GM19043 (cell line): ENCODE data around the gene TBC1D8.
A peak's percentile ranks its signal among the peaks of the same experiment; 100 is the strongest.

Experiments
- ATAC-seq: cut with Tn5 transposase; IDR thresholded peaks from one replicate; pipeline ENCODE4 v1.9.1; 2021; ENCODE audit warnings: low read depth; ENCODE audit not compliant: unreplicated experiment

Gene TBC1D8

DNA sequence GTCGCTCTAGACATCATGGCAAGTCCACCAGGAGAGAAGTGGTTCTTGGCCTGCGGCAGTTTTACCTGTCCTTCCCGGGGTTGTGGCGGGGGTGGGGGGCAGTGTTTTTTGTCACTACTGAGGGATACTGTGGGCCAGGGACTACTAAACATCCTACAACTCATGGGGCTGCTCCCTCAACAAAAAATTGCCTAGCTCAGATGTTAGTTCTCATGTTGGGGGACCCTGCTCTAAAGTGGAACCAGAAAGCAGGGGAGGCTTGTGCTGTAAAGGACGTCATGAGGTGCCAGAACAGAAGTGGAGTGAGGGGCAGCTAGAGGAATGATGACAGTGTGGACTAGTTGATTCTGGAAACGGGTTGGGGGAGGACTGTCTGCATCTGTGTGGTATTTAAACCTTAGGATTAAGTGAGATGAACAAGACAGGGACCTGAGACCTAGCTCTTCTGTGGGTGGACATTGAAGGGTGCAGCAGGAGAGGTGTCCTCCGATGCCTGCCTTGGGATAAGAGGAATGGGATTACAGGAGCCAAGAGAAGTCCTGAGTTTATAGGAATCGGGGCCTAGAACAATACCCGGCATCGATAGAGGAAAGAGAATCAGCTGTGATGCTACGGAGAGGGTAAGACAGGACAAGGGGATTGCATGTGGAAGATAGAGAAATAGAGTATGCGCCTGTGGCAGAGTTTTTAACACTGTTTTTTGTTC lies 146.4 kb downstream of the TBC1D8 start:
- no peak for ATAC-seq

DNA sequence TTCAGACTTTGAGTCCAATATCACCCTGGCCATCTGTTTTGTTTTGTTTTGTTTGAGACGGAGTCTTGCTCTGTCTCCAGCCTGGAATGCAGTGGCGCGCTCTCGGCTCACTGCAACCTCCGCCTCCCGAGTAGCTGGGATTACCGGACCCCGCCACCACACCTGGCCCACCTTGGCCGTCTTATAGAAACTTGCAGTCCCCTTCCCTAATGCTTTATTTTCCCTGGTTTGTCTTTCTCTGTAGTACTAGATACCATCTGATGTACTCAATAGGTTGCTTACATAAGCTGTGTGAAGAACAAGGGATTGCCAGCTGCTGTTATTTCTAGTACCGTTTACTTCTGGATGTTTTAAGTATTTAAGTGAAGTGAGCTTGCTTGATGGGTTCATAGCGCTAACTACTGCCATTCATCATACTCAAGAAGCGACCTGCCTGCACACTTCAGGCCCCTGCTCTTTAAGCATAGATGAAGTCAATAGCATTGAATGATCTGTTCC lies 147.9 kb downstream of the TBC1D8 start:
- ATAC-seq, result no peak

DNA sequence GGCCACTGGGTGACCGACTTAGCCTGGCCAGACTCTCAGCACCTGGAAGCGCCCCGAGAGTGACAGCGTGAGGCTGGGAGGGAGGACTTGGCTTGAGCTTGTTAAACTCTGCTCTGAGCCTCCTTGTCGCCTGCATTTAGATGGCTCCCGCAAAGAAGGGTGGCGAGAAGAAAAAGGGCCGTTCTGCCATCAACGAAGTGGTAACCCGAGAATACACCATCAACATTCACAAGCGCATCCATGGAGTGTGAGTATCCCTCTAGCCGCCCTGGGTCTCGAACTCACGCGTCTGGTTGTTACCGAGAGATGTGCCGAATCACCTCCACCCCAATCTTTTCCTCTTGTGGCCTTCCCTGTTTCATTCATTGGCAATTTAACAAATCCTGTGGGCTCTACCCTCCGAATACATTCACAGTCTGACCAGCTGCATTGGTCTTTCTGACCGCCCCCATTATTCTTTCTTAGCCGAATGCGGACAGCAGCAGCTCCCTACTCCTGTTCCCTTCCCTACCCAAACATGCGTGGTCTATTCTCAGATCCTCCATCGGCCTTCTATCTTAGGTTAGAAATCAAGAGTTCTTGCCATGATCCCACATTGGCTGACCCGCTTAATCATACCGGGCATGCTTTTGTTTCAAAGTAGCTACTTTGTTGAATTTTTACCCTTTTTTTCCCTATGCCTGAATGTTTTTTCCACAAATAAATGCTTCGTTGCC lies 148.5 kb downstream of the TBC1D8 start:
- no peak for ATAC-seq

DNA sequence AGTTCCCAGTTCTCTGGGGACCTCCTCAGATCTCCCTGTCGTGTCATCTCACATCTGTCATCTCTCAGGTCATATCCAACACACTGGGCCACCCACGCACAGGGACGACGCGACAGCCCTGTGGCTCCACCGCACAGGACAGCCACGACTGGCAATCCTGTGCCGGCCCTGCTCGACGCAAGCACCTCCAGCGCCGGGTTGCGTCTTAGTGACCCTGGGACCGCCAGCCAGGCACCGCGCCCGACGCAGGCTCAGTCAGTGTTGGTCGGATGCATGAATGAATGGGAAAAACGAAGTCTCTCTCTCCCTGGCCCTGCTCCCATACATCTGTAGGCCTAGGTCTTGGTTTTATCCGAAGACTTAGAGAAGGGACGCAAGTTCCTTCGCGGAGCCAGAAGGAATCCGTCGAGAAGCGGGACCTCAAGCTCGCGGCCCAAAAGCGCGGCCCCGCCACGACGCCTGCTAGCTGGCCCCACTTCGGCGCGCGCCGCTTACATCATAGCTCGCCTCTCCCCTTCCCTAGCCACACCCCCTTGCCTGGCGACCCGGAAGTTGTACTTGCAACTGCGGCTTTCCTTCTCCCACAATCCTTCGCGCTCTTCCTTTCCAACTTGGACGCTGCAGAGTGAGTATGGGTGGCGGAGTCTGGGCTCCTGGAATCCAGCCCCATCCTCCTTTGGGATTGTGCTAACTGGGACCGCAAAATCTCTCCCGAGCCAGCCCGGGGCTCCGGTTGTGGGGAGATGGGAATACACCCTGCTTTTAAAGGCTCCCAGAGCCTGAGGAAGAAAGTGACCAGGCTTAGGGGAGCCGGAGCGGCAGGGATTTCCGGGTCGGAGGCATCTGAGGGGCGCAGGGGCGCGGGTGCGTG lies 149.3 kb downstream of the TBC1D8 start, which contains the start of gene RPL31:
RPL31 (plus strand) TSS at position 599 of the 871 bp plus-strand sequence. CDS start 413 bp downstream, outside the sequence.
- ATAC-seq, result peak; percentile 98

DNA sequence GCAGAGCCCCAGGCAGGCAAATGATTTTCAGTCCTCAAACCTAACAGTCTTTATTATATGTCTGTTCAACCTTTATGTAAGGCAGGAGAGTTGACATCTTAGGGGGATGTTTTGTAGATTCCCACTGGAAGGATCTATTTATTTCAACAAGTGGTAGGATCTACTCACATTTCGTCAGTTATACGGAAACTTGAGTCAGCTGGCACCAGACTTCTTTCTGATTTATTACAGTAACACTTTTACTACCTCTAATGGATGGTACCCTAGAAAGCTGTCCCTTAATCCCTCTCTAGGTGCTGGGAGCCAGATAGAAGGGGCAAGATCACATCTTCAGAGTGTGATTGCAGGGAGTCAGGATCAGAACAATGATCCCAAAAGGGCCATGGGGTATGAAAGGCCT lies 151.2 kb downstream of the TBC1D8 start:
- no peak for ATAC-seq

DNA sequence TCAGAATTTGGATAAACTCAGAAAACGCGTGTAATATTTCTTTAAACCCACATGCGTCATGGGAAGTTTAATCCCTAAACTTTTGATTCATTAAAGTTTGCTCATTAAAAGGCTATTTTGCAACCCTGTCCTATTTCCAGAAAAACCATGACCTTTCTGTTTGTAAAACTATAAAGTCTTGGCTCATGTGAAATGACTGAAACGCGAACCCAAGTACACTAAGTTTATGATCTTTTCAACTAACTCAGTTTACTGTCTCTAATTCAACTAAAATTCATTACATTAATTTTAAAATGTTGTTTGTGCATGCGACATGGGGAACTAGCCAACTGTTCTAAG lies 153.0 kb downstream of the TBC1D8 start:
- ATAC-seq, result no peak

DNA sequence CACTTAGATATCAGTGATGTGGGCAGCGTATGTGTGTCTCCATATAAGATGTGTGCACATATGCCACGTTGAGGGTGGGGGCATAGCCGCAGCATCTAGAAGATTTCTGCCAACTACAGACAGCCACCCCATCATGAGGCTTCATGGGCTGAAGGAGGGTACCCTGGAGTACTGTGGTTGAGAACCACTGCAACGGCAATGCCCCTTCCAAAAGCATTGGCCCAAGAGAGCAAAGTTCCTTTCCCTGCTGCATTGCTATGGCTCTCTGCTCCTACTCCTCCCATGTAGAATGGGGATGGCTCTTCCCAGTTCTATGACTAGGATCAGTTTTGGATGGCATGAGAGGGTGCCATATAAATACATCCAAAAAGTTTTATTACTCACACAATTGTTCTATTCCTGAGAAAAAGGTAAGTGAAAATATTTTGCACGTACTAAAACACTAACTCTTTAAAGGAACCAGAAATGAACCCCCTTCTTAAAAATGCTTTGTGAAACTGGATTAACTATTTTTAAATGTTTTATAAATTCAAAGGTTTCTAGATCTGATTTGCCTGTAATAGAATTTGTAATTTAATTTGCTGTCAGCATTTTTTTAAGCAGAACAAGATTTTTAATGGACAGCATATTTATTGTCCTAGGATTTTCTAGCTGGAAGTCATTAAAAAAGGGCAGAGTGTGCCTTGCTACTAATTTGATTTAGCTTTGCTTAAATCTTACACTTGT lies 153.5 kb downstream of the TBC1D8 start:
- no peak for ATAC-seq

DNA sequence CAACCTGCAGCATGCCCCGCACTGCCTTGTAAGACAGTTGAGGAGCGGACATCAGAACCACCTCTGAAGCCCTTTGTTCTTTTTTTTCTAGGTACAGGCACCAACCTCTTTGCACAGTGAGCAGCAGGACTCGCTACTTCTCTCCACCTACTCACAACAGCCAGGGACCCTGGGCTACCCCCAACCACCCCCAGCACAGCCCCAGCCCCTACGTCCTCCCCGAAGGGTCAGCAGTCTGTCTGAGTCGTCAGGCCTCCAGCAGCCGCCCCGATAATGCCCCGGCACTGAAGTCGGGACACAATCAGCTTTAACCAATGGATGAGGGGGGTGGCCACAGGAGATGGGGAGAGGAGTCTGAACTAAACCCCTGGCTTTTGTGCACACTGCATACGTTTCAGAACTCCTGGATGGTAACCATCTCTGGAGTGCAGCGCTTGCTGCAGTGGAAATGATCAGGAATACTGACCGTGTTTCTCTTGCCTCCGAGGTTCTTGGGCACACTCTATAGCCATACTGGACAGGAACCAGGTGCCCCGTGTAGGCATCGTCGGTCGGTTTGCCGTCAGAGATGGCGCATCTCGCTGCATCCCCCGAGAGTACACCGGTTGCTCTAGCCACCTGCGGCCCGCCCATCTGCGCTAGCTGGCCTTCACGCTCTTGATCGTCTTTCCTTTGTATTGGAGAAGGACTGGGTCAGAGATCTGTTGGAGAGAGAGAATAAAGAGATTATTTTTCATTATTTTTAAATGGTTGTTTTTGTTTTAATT lies 155.7 kb downstream of the TBC1D8 start:
- no peak for ATAC-seq

DNA sequence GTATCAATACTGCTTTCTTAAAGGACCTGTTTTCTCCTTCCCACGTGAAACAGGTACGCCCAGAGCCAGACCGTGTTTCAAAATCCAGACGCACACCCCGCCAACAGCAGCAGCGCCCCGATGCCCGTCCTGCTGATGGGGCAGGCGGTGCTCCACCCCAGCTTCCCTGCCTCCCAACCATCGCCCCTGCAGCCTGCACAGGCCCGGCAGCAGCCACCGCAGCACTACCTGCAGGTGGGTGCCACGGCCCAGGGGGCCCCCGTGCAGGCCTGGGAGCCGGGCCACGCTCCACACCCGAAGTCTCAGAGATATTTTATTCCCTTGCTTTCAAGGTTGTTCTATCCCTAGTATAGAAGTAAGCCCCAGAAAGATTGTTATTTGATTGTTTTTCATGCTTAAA lies 157.9 kb downstream of the TBC1D8 start:
- ATAC-seq, result no peak

DNA sequence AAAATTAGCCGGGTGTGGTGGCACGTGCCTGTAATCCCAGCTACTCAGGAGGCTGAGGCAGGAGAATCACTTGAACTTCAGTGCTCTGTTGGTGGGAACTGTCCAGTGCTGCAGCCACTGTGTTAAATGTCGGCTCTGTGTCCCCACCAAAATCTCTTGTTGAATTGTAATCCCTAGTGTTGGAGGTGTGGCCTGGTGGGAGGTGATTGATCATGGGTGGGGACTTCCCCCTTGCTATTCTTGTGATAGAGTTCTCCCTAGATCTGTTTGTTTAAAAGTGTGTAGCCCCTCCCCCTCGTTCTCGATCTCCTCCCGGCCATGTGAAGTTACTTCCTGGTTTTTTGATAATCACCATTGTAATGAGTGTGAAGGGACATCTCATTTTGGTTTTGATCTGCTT lies 158.9 kb downstream of the TBC1D8 start:
- ATAC-seq, result no peak

DNA sequence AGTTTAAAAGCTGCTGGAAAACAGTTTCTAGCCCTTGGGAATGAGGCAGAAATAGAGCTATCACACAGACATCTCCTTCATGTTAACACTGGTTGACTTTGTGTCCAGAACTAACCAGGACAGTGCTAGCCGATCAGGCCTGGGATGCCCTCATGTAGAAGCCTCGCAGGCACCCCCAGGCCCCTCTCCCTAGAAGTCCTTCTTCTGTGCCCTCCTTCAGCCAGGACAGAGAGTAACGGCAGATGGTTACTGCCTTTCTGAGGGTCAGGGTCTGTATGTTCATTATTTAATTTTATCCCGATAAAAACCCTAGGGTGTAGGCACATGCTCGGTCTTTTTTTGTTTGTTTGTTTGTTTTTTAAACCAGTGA lies 159.8 kb downstream of the TBC1D8 start:
- no peak for ATAC-seq

DNA sequence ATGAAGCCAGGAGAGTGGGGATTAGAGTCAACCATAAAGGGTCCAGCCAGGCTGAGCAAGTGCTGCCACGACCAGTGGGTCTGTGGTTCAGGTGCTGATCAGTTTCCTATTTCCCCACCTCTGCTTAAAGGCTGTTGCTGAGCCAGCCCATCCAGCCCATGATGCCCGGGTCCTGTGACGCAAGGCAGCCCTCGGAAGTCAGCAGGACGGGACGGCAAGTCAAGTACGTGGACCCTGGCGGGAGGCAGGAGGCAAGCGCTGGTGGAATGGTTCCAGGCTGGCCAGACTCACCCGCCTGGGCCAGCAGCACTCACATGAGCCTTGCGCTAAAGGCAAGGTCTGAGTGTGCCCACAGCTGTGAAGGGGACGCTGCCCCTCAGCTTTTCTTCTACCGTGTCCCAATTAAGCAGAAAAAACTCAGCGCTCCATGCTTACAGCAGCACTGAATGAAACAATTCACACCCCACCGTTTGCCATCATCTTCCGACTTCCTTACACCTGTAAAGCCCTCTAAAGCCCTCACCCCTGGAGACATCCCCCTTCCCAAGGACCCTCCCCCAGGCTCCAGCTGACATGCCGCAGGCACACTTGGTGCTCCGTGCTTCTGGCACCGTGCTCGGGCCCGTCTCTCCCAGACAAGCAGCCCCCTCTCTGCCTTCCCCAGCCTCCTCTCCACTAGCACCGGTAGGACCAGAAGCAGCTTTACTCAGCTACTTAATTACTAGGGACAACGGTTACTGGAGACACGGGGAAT lies 160.4 kb downstream of the TBC1D8 start:
- ATAC-seq, result no peak

DNA sequence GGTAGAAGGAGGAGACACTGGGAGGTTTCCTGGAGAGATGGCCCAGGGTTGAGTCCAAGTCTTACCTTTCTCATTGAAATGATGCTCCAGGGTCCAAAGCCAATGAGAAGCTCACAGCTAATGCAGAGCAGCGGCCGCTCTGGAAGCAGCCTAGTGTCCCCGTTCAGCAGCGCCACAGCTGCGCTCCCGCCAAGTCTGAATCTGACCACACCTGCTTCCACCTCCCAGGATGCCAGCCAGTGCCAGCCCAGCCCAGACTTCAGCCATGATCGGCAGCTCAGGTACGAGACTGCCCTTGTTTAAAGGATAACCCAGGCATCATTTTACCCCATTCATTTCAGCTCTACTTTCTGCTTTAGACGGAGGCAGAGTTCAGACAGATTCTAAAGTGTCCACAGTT lies 161.0 kb downstream of the TBC1D8 start:
- ATAC-seq, result no peak

DNA sequence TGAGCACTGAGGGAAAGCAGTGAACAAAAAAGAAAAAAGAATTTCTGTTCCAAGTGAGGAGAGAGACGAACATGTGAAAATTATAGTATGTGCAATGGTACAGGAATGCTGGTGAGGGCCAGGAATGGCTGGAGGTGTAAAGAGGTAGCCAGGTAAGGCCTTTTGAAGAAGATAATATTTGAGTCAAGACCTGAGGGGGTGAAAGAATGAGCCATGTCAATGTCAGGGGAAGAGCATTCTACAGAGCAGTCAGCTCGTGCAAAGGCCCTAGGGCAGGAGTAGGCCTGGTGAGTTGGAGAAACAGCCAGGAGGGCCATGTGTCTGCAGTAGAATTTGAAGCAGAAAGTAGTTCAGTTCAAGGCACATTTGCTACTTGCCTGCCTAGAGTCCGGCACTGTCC lies 161.5 kb downstream of the TBC1D8 start:
- ATAC-seq, result no peak

DNA sequence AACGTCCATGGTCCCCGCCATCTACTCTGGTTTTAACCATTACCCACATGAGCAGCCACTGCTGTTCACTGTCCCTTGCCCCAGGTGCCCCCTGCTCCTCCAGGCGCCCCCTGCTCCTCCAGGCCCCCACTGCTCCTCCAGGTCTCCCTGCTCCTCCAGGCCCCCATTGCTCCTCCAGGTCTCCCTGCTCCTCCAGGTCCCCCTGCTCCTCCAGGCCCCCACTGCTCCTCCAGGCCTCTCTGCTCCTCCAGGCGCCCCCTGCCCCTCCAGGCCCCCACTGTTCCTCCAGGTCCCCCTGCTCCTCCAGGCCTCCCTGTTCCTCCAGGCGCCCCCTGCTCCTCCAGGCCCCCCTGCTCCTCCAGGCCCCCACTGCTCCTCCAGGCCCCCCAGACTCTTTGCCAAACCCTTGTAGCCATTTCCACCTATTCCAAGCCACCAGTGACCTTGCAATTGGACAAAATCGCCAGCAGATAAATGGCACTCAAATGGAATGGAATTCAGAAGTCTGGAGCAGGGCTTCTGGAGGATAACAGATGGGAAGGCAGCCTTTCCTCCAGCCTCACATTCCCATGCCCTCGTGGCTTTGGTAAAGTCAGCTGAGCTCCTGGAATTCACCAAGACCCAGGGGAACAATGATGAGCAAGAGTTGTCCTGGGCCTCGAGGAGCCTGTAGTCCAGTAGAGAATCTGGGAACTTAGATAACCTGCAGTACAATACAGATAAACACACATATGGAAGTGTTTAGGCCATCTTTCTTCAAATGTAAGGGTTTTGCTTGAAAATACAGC lies 162.4 kb downstream of the TBC1D8 start:
- ATAC-seq, result no peak

DNA sequence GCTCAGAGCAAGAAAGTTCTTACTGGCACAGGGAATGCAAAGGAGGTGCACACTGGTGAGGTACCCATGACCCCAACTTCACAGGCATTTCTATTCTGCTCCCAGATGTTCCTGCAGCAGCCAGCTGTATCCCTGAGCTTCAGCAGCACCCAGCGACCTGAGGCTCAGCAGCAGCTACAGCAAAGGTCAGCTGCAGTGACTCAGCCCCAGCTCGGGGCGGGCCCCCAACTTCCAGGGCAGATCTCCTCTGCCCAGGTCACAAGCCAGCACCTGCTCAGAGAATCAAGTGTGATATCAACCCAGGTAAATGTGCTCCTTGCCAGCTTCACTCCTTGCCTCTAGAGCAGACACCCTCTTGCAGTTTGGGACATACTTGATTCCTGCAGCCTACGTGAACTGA lies 163.2 kb downstream of the TBC1D8 start:
- ATAC-seq, result no peak

DNA sequence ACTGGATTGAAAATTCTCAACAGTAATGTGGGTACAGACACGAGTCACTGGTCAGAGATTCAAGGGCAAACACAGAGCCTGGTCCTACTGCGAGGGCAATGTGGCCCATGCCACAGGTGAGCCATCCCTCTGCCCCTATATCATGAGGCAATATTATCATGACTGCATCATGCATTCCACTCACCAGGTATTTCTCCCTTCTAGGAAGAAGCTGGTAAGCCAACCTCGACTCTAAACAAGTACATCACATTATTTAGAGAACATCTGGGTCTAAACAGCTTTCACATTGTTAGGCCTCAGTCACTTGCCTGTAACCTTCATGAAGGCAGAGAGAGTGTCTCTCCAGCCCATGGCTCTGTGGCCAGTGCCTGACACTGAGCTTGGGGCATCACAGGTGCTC lies 163.6 kb downstream of the TBC1D8 start:
- no peak for ATAC-seq

DNA sequence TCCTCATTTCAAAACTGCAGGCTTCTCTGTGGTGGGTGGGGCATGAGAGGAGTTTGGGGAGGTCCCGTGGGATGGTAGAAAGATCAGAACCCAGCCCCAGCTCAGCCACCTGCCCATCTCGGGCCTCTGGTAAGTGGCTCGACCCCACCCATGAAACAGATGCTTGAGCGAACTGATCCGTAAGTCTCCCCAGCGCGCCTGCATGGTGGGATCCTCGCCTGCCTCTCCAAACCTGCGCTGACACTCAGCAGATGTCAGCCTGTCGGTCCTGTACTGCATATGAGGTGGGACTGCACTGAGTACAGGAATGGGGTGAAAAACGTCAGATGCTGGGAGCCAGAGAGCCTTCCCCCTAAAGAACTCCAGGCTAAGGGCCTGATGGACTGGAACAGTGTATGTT lies 165.0 kb downstream of the TBC1D8 start:
- ATAC-seq, result no peak
